Omental fat pad (tissue), 4 donors: ENCODE results near the gene ITPR2. TPM values are rescaled to one million over a fixed set of nuclear protein-coding genes. Genes with fewer than 3 reads are reported as not detected.

Experiments
- ATAC-seq: fragments of 150-250 bp; one replicate; pipeline ENCODE4 v1.9.1; 2016; ENCODE audit warnings: mild to moderate bottlenecking, moderate library complexity; ENCODE audit not compliant: low FRiP score
- DNase-seq: peaks from one replicate; pipeline ENCODE4 v3.0.0-alpha.2; 2019; ENCODE audit warnings: low spot score
- total RNA-seq, 4 donors: library from RNA; depleted of rRNA; stranded (reverse); fragments of >200 nt; gene quantifications; one replicate each; pipeline ENCODE4 v1.1.0, GENCODE V29; 2016
- TF ChIP-seq, protein P1 (sequence below), 3 donors: fragments of 450-650 bp; IDR thresholded peaks; one replicate each; pipeline ENCODE4 v1.5.1; 2016 to 2017; ENCODE audit warnings: antibody characterized with exemption in 3 of 3, mild to moderate bottlenecking in 3 of 3, moderate library complexity in 2 of 3

Gene ITPR2
- total RNA-seq, 4 donors from 2014 or later = 39.0 to 62.9 (median 47.4) TPM

DNA sequence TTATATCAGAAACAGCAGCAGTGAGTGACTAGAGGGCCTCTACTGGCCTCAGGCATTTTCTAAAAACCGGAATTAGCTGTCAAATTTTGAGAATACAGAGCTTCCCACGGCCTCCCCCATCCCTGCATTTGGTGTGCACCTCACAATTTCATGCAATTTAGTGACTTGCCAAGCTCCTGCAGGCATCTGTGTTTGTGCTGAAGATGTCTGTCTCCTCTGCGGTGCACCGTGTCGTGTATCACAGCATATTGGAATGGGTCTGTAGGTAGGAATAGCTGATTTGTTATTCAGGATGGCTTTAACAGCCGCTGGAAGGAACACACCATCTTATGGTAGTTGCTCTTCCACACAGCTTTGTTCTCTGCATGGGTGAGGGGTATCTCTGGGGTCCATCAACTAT is 497.3 kb downstream of the ITPR2 start:
- TF ChIP-seq, protein P1, sequence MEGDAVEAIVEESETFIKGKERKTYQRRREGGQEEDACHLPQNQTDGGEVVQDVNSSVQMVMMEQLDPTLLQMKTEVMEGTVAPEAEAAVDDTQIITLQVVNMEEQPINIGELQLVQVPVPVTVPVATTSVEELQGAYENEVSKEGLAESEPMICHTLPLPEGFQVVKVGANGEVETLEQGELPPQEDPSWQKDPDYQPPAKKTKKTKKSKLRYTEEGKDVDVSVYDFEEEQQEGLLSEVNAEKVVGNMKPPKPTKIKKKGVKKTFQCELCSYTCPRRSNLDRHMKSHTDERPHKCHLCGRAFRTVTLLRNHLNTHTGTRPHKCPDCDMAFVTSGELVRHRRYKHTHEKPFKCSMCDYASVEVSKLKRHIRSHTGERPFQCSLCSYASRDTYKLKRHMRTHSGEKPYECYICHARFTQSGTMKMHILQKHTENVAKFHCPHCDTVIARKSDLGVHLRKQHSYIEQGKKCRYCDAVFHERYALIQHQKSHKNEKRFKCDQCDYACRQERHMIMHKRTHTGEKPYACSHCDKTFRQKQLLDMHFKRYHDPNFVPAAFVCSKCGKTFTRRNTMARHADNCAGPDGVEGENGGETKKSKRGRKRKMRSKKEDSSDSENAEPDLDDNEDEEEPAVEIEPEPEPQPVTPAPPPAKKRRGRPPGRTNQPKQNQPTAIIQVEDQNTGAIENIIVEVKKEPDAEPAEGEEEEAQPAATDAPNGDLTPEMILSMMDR (IDR thresholded peaks at IDR 0.05) = no peak
- no peak for DNase-seq
- no peak for ATAC-seq

DNA sequence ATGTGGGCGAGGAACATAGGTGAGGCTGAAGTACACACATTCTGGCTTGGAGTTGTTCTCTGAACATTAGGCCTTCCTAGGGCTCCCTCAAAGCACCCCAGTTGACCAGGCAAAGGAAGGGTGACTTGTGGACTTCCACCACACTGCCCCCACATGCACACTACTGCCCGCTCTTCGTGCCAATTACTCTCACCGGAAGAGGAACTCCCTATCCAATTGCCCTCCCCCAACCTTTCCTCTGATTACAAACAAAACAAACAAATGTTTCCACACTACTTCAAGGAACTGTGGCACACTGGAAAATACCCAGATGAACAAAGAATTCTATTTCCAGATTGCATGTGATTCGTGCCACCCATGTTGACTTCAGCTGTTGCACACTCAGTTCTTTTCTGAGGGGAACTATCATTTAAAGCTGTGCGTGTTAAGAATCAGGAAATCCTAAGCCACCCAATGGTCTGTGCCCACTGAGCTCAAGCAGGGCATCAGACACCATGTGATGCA is 498.3 kb downstream of the ITPR2 start:
- TF ChIP-seq, protein P1 (IDR thresholded peaks at IDR 0.05) = no peak
- no peak for DNase-seq
- ATAC-seq = peak; percentile 48

DNA sequence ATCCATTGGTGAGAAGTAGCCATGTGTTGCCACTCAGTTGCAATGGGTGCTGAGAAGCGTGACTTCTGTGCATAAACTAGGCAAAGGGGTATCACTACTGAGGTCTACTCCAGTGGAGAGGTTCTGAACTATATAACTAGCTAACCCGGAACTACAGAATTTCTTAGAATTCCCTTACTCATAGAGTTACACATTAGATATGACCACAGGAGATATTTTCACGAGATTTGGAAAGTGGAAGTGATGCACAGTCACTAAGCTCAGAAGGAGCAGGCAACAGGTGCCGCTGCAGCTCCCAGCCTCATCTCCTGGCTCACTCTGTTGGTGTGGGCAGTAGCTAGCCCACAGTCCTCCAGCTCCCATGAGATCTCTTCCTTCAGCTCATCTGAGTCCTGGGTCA is 501.0 kb downstream of the ITPR2 start:
- ATAC-seq (no peak), DNase-seq (no peak)
- TF ChIP-seq, protein P1 (IDR thresholded peaks at IDR 0.05) = no peak

DNA sequence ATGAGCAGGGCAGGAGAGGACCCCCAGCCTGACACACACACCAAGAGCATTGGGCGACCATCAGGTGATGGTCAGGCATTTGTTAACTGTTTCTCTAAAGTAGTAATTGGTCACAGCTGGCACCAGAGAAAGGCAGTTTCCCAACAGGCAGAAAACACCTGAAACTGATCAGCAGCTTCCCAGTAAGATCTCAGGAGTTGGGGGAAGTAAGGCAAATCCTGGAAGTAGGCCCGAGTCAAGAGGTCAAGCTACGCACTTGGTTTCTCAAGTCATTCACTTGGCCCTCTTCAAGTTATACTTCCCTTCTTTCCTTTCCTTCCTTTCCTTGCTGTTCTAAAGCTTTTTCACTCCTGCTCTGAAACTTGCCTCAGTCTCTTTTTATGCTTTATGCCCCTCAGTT is 501.9 kb downstream of the ITPR2 start:
- DNase-seq (no peak), ATAC-seq (no peak)
- TF ChIP-seq, protein P1 (IDR thresholded peaks at IDR 0.05) = no peak

DNA sequence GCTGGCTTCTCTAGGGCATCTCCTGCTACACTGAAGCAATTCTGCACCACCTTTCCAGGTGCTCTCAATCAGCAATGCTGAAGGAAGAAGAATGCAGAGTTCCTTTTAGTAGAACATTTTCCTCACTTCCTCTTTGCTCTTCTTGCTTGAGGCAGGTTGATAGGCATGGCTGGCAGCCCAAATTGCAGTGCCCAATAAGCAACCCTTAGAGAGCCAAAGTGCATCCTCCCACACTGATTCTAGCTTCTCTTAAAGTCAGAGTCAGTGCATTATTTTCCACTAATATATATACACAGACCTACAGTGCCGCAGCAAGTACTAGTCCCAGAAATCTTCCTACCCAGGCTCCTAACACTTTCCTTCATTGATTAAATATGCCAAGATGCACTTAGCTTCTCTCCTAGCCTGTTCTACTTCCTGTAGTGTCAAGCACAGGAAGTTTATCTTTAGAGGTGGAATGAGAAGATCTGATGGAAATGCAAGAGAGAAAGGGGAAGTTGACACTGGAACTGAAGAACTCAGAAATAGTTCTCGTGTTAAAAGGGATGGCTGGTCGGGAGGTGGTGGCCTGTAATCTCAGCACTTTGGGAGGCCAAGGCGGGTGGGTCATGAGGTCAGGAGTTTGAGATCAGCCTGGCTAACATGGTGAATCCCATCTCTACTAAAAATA is 504.9 kb downstream of the ITPR2 start:
- TF ChIP-seq, protein P1 (IDR thresholded peaks at IDR 0.05) = no peak
- ATAC-seq (no peak), DNase-seq (no peak)

DNA sequence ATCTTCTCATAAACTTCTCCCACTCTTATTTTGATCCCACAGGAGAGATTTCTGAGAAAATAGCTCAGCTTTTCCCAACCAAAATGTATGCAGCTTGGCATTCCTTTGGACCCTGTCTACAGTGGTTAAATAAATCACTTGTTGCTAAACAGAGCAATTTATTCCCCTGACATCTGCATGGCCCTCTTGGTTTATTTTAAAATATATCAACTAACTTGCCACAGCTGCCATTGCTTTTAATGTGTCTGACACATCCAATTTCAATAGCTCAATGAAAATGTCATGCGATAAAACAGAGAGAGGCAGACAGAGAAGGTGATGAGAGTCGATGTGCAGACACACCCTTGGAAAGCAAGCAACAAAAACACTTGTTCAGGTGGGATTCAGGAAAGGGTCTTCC is 509.3 kb downstream of the ITPR2 start:
- DNase-seq = no peak
- TF ChIP-seq, protein P1 (IDR thresholded peaks at IDR 0.05) = no peak
- no peak for ATAC-seq

DNA sequence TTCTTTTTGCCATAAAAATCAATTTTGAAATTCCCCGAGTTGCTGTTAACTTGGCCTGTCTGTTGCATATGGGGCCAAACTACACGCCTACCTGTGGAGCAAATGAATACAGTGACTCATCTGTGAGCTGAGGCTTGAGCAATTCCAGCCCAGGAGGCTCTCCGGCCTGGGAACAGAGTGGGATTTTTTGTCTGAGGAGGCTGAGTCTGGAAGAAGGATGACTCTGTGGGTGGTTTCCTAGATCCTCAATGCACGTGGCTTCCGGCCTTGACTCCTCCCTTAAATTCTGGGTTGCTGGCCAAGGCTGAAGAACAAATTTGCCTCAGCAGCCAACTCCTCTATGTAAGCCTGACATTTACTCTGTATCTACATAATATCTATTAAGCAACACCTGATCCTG is 513.5 kb downstream of the ITPR2 start:
- TF ChIP-seq, protein P1 (IDR thresholded peaks at IDR 0.05) = no peak
- ATAC-seq (peak; percentile 90), DNase-seq (no peak)
